ENCODE data around the gene KRTAP10-8.
A peak's percentile ranks its signal among the peaks of the same experiment; 100 is the strongest.
"Not testable (repeated sequence)": the region's sequence is repeated elsewhere in the genome, so short reads cannot be mapped to it uniquely, and the experiment has no call there.

The KRTAP10-8 gene

GRCh38 chr21:44618504-44618903, 6.6 kb downstream of the KRTAP10-8 start:
- DNase-seq (ENCODE audit: low read depth) = no peak

- DNase-seq (ENCODE audit: low read depth) = peak; percentile 24
Observed at GRCh38 chr21:44618909-44619308, 7.0 kb downstream of the KRTAP10-8 start.

GRCh38 chr21:44619886-44620285, 8.0 kb downstream of the KRTAP10-8 start:
- DNase-seq (ENCODE audit: low read depth) = no peak

GRCh38 chr21:44623575-44623974, 11.7 kb downstream of the KRTAP10-8 start:
- no peak for DNase-seq (ENCODE audit: low read depth)

- no peak for DNase-seq (ENCODE audit: low read depth)
Observed at GRCh38 chr21:44625756-44626155, 13.9 kb downstream of the KRTAP10-8 start.

GRCh38 chr21:44626262-44626661, 14.4 kb downstream of the KRTAP10-8 start:
- DNase-seq (ENCODE audit: low read depth) = no peak

GRCh38 chr21:44626673-44627143, 14.8 kb downstream of the KRTAP10-8 start, which contains the start of gene KRTAP10-9:
TSS of gene KRTAP10-9 (plus strand) at chr21:44627093. CDS start at chr21:44627172, 79 bp downstream.
- DNase-seq (ENCODE audit: low read depth) = no peak

GRCh38 chr21:44627181-44627822, 15.4 kb downstream of the KRTAP10-8 start:
- DNase-seq (ENCODE audit: low read depth) = not testable (repeated sequence)

GRCh38 chr21:44627831-44628233, 16.0 kb downstream of the KRTAP10-8 start:
- not testable (repeated sequence) for DNase-seq (ENCODE audit: low read depth)

- DNase-seq (ENCODE audit: low read depth) = no peak
Observed at GRCh38 chr21:44628707-44629391, 17.0 kb downstream of the KRTAP10-8 start.

- no peak for DNase-seq (ENCODE audit: low read depth)
Observed at GRCh38 chr21:44630440-44630839, 18.6 kb downstream of the KRTAP10-8 start.

GRCh38 chr21:44632067-44632466, 20.2 kb downstream of the KRTAP10-8 start:
- no peak for DNase-seq (ENCODE audit: low read depth)

GRCh38 chr21:44636209-44637017, 24.5 kb downstream of the KRTAP10-8 start:
- DNase-seq (ENCODE audit: low read depth) = no peak

GRCh38 chr21:44637018-44637850, 25.4 kb downstream of the KRTAP10-8 start, which contains the start of gene KRTAP10-10:
TSS of gene KRTAP10-10 (plus strand) at chr21:44637356. CDS start at chr21:44637418, 62 bp downstream.
- DNase-seq (ENCODE audit: low read depth) = no peak

- DNase-seq (ENCODE audit: low read depth) = not testable (repeated sequence)
Observed at GRCh38 chr21:44637851-44638348, 26.0 kb downstream of the KRTAP10-8 start.

- not testable (repeated sequence) for DNase-seq (ENCODE audit: low read depth)
Observed at GRCh38 chr21:44638506-44639330, 26.8 kb downstream of the KRTAP10-8 start.

GRCh38 chr21:44639331-44639655, 27.4 kb downstream of the KRTAP10-8 start:
- DNase-seq (ENCODE audit: low read depth) = no peak

GRCh38 chr21:44640761-44641160, 28.9 kb downstream of the KRTAP10-8 start:
- DNase-seq (ENCODE audit: low read depth) = no peak

GRCh38 chr21:44643741-44644310, 31.9 kb downstream of the KRTAP10-8 start:
- no peak for DNase-seq (ENCODE audit: low read depth)

- no peak for DNase-seq (ENCODE audit: low read depth)
Observed at GRCh38 chr21:44644878-44645277, 33.0 kb downstream of the KRTAP10-8 start.

All from stimulated activated CD8-positive, alpha-beta memory T cell treated with anti-CD3 and anti-CD28 coated beads, Interleukin-12 subunit alpha, Interleukin-12 subunit beta, amount 100 ng/mL, for 4 hours (primary cell).